ENCODE results near the gene SLC4A1AP. TPM values are rescaled to one million over a fixed set of nuclear protein-coding genes. Genes with fewer than 3 reads are reported as not detected.
A peak's percentile ranks its signal among the peaks of the same experiment; 100 is the strongest.

Gene SLC4A1AP
- total RNA-seq, 1 donor, result 27.9 TPM

- H3K27me3 ChIP-seq (ENCODE audit: insufficient read depth, low read length), result no peaks in the 10 kb centered on the region
- no peak overlapping the region for H2AFZ ChIP-seq (ENCODE audit: low read length)
- no peaks in the 10 kb centered on the region for H3K9me3 ChIP-seq (ENCODE audit: low read depth, low read length)
- DNase-seq (ENCODE audit: insufficient read length, low spot score, missing footprints), result no peak
- no peak for TF ChIP-seq CTCF (IDR thresholded peaks at IDR 0.05; ENCODE audit: extremely low read depth, low read depth, low read length)
- no peak overlapping the region for H3K27ac ChIP-seq (ENCODE audit: low read depth, low read length)
- H3K4me1 ChIP-seq (ENCODE audit: insufficient read depth, low read length), result peaks cover 6% of the 10 kb centered on the region
- H3K4me3 ChIP-seq (ENCODE audit: insufficient read depth, low read length), result no peak overlapping the region
- H4K20me1 ChIP-seq (ENCODE audit: insufficient read depth, low read length), result no peaks in the 10 kb centered on the region
- H3K36me3 ChIP-seq (ENCODE audit: insufficient read depth, low read length), result peaks cover 78% of the 10 kb centered on the region
- H3K4me2 ChIP-seq (ENCODE audit: insufficient read depth, low read length), result no peak overlapping the region
- no peaks in the 10 kb centered on the region for H3K79me2 ChIP-seq (ENCODE audit: insufficient read depth, low read length)
These were observed 18.5 kb upstream of the SLC4A1AP start for GRCh38 chr2:27645197-27645596.

GRCh38 chr2:27647289-27647688 lies 16.4 kb upstream of the SLC4A1AP start:
- H3K4me2 ChIP-seq (ENCODE audit: insufficient read depth, low read length), result no peak overlapping the region

GRCh38 chr2:27647737-27648136 lies 16.0 kb upstream of the SLC4A1AP start:
- H3K4me2 ChIP-seq (ENCODE audit: insufficient read depth, low read length), result no peak overlapping the region
- H3K4me1 ChIP-seq (ENCODE audit: insufficient read depth, low read length), result peaks cover 6% of the 10 kb centered on the region
- H4K20me1 ChIP-seq (ENCODE audit: insufficient read depth, low read length), result no peaks in the 10 kb centered on the region
- H3K79me2 ChIP-seq (ENCODE audit: insufficient read depth, low read length), result no peaks in the 10 kb centered on the region
- peaks cover 78% of the 10 kb centered on the region for H3K36me3 ChIP-seq (ENCODE audit: insufficient read depth, low read length)
- no peak for DNase-seq (ENCODE audit: insufficient read length, low spot score, missing footprints)
- H2AFZ ChIP-seq (ENCODE audit: low read length), result no peak overlapping the region
- TF ChIP-seq CTCF (IDR thresholded peaks at IDR 0.05; ENCODE audit: extremely low read depth, low read depth, low read length), result no peak
- no peaks in the 10 kb centered on the region for H3K27me3 ChIP-seq (ENCODE audit: insufficient read depth, low read length)
- no peak overlapping the region for H3K4me3 ChIP-seq (ENCODE audit: insufficient read depth, low read length)
- H3K9me3 ChIP-seq (ENCODE audit: low read depth, low read length), result no peaks in the 10 kb centered on the region
- H3K27ac ChIP-seq (ENCODE audit: low read depth, low read length), result peak overlapping the region; percentile 8

More at GRCh38 chr2:27647289-27647688, 16.4 kb upstream of the SLC4A1AP start:
- no peak for TF ChIP-seq CTCF (IDR thresholded peaks at IDR 0.05; ENCODE audit: extremely low read depth, low read depth, low read length)
- no peaks in the 10 kb centered on the region for H3K9me3 ChIP-seq (ENCODE audit: low read depth, low read length)
- H3K27me3 ChIP-seq (ENCODE audit: insufficient read depth, low read length), result no peaks in the 10 kb centered on the region
- no peaks in the 10 kb centered on the region for H3K79me2 ChIP-seq (ENCODE audit: insufficient read depth, low read length)
- peak overlapping the region; percentile 18 for H3K27ac ChIP-seq (ENCODE audit: low read depth, low read length)
- H3K4me3 ChIP-seq (ENCODE audit: insufficient read depth, low read length), result no peak overlapping the region
- no peak for DNase-seq (ENCODE audit: insufficient read length, low spot score, missing footprints)
- H3K4me1 ChIP-seq (ENCODE audit: insufficient read depth, low read length), result peaks cover 6% of the 10 kb centered on the region
- peaks cover 77% of the 10 kb centered on the region for H3K36me3 ChIP-seq (ENCODE audit: insufficient read depth, low read length)
- H2AFZ ChIP-seq (ENCODE audit: low read length), result no peak overlapping the region
- H4K20me1 ChIP-seq (ENCODE audit: insufficient read depth, low read length), result no peaks in the 10 kb centered on the region

GRCh38 chr2:27651056-27651455 lies 12.6 kb upstream of the SLC4A1AP start:
- DNase-seq (ENCODE audit: insufficient read length, low spot score, missing footprints), result no peak
- no peaks in the 10 kb centered on the region for H3K79me2 ChIP-seq (ENCODE audit: insufficient read depth, low read length)
- no peak overlapping the region for H3K4me2 ChIP-seq (ENCODE audit: insufficient read depth, low read length)
- peak overlapping the region; percentile 13 for H3K27ac ChIP-seq (ENCODE audit: low read depth, low read length)
- peaks cover 77% of the 10 kb centered on the region for H3K36me3 ChIP-seq (ENCODE audit: insufficient read depth, low read length)
- H3K4me3 ChIP-seq (ENCODE audit: insufficient read depth, low read length), result no peak overlapping the region
- H2AFZ ChIP-seq (ENCODE audit: low read length), result no peak overlapping the region
- no peaks in the 10 kb centered on the region for H3K27me3 ChIP-seq (ENCODE audit: insufficient read depth, low read length)
- no peaks in the 10 kb centered on the region for H4K20me1 ChIP-seq (ENCODE audit: insufficient read depth, low read length)
- H3K4me1 ChIP-seq (ENCODE audit: insufficient read depth, low read length), result peaks cover 17% of the 10 kb centered on the region
- no peaks in the 10 kb centered on the region for H3K9me3 ChIP-seq (ENCODE audit: low read depth, low read length)
- TF ChIP-seq CTCF (IDR thresholded peaks at IDR 0.05; ENCODE audit: extremely low read depth, low read depth, low read length), result no peak
